ENCODE measurements around the gene MLH3. TPM values are rescaled to one million over a fixed set of nuclear protein-coding genes. Genes with fewer than 3 reads are reported as not detected.

The MLH3 gene
- polyA plus RNA-seq, 3 donors, result 3.4 to 6.3 (median 5.1) TPM

GRCh38 chr14:75049731-75050201 lies 1.5 kb downstream of the MLH3 start:
- H3K4me3 ChIP-seq (replicated peaks in 1 of 3; ENCODE audit: low read depth in 2 of 3, low read length in 3 of 3), result peak overlapping the region in 1 of 3 experiments; percentile 81
- peak overlapping the region; percentile 36 to 85 for H3K27ac ChIP-seq (ENCODE audit: low read depth in 1 of 2, low read length in 2 of 2)
- peaks cover 46% of the 10 kb centered on the region for H3K4me1 Mint-ChIP-seq
- peak overlapping the region; percentile 60 to 91 for H3K4me3 Mint-ChIP-seq
- H3K36me3 ChIP-seq (replicated peaks in 1 of 2; ENCODE audit: control insufficient read depth in 1 of 2, insufficient read depth in 2 of 2, low read length in 2 of 2), result no peaks in the 10 kb centered on the region
- peak overlapping the region; percentile 91 to 98 (median 95) for H3K27ac Mint-ChIP-seq
- no peaks in the 10 kb centered on the region for H3K9me3 ChIP-seq (replicated peaks in 1 of 2; ENCODE audit: control insufficient read depth in 1 of 2, insufficient read depth in 1 of 2, low read length in 2 of 2)
- H3K27me3 ChIP-seq (ENCODE audit: control insufficient read depth in 2 of 2, insufficient read depth in 2 of 2, low read length in 2 of 2), result no peaks in the 10 kb centered on the region
- no peaks in the 10 kb centered on the region for H3K27me3 Mint-ChIP-seq (ENCODE audit: low read depth in 3 of 3)
- H3K4me2 ChIP-seq (replicated peaks; ENCODE audit: extremely low read depth, low read length, poor library complexity, severe bottlenecking), result peak overlapping the region; percentile 84
- no peak overlapping the region for H3K9ac ChIP-seq (ENCODE audit: insufficient read depth, low read length, poor library complexity, severe bottlenecking)
- TF ChIP-seq CTCF (IDR thresholded peaks at IDR 0.05), result no peak
- H2AFZ ChIP-seq (ENCODE audit: insufficient read depth, low read depth, low read length, poor library complexity, severe bottlenecking), result no peak overlapping the region
- H3K79me2 ChIP-seq (ENCODE audit: insufficient read depth, low read length), result peaks cover 20% of the 10 kb centered on the region
- intact Hi-C loops (cut with micrococcal nuclease), result no loop called here
- H4K20me1 ChIP-seq (ENCODE audit: insufficient read depth, low read length), result no peaks in the 10 kb centered on the region
- peaks cover 29 to 43% of the 10 kb centered on the region in 2 donors for H3K4me1 ChIP-seq (ENCODE audit: control insufficient read depth in 1 of 2, insufficient read depth in 2 of 2, low read length in 2 of 2)
- no peaks in the 10 kb centered on the region for H3K9me3 Mint-ChIP-seq
- H3K36me3 Mint-ChIP-seq, result peaks cover 7 to 10% of the 10 kb centered on the region in 2 donors
- no CpG with 5 or more reads among the region's 3 CpGs for WGBS (ENCODE audit: insufficient coverage)
- peak; percentile 27 to 72 (median 56) for DNase-seq

- no peaks in the 10 kb centered on the region for H3K27me3 ChIP-seq (ENCODE audit: control insufficient read depth in 2 of 2, insufficient read depth in 2 of 2, low read length in 2 of 2)
- TF ChIP-seq CTCF (IDR thresholded peaks at IDR 0.05), result no peak
- no peaks in the 10 kb centered on the region for H4K20me1 ChIP-seq (ENCODE audit: insufficient read depth, low read length)
- Mint-ChIP-seq H3K36me3 (peaks cover 7 to 13% of the 10 kb centered on the region in 2 donors), H3K4me1 (peaks cover 45% of the 10 kb centered on the region), H3K9me3 (no peaks in the 10 kb centered on the region), H3K27ac (peak overlapping the region; percentile 91 to 98 (median 95)), H3K27me3 (ENCODE audit: low read depth in 3 of 3) (no peaks in the 10 kb centered on the region), H3K4me3 (peak overlapping the region in 1 of 2 donors; percentile 2)
- WGBS (ENCODE audit: insufficient coverage), result 100% methylated on average over 4 of the region's 5 CpGs
- H3K27ac ChIP-seq (ENCODE audit: low read depth in 1 of 2, low read length in 2 of 2), result peak overlapping the region; percentile 36 to 85
- H3K4me2 ChIP-seq (replicated peaks; ENCODE audit: extremely low read depth, low read length, poor library complexity, severe bottlenecking), result peak overlapping the region; percentile 84
- H2AFZ ChIP-seq (ENCODE audit: insufficient read depth, low read depth, low read length, poor library complexity, severe bottlenecking), result no peak overlapping the region
- peaks cover 20% of the 10 kb centered on the region for H3K79me2 ChIP-seq (ENCODE audit: insufficient read depth, low read length)
- no peak overlapping the region for H3K9ac ChIP-seq (ENCODE audit: insufficient read depth, low read length, poor library complexity, severe bottlenecking)
- H3K36me3 ChIP-seq (replicated peaks in 1 of 2; ENCODE audit: control insufficient read depth in 1 of 2, insufficient read depth in 2 of 2, low read length in 2 of 2), result no peaks in the 10 kb centered on the region
- H3K4me3 ChIP-seq (replicated peaks in 1 of 3; ENCODE audit: low read depth in 2 of 3, low read length in 3 of 3), result peak overlapping the region in 1 of 3 experiments; percentile 81
- no peaks in the 10 kb centered on the region for H3K9me3 ChIP-seq (replicated peaks in 1 of 2; ENCODE audit: control insufficient read depth in 1 of 2, insufficient read depth in 1 of 2, low read length in 2 of 2)
- intact Hi-C loops (cut with micrococcal nuclease), result no loop called here
- H3K4me1 ChIP-seq (ENCODE audit: control insufficient read depth in 1 of 2, insufficient read depth in 2 of 2, low read length in 2 of 2), result peaks cover 29 to 39% of the 10 kb centered on the region in 2 donors
- DNase-seq, result no peak
Observed at GRCh38 chr14:75049136-75049535, 2.1 kb downstream of the MLH3 start.

Data from CD14-positive monocyte (primary cell).